Keratinocyte (primary cell): Measurements from ENCODE around the gene DNAJC2. TPM values are rescaled to one million over a fixed set of nuclear protein-coding genes. Genes with fewer than 3 reads are reported as not detected.

Experiments used
- DNase-seq: peaks from one replicate; pipeline ENCODE4 v3.0.0-alpha.2; 2011; ENCODE audit warnings: low read depth, missing footprints, low spot score
- FAIRE-seq: peaks from 2 replicates; lab custom pipeline; 2011; peaks lifted over from hg19 to GRCh38; lab: Jason Lieb, UNC
- H2AFZ ChIP-seq: 2 replicates; pipeline ENCODE4 v1.6.0; 2012; ENCODE audit warnings: low read length, control low read depth, inconsistent platforms; ENCODE audit not compliant: control insufficient read depth
- H3K27ac ChIP-seq: 2 replicates; pipeline ENCODE4 v1.5.1; 2011; ENCODE audit warnings: low read length; ENCODE audit not compliant: control insufficient read depth, insufficient read depth
- H3K27me3 ChIP-seq: 3 replicates; pipeline ENCODE4 v1.6.0; 2011; ENCODE audit warnings: low read length; ENCODE audit not compliant: control insufficient read depth, insufficient read depth; ENCODE audit errors: extremely low read depth
- H3K36me3 ChIP-seq, 2 experiments: 2 replicates in 1 of 2; 3 replicates in 1 of 2; pipeline ENCODE4 v1.5.1; 2011; ENCODE audit warnings: low read length in 2 of 2, mild to moderate bottlenecking in 1 of 2; ENCODE audit not compliant: control insufficient read depth in 2 of 2, insufficient read depth in 2 of 2; ENCODE audit errors: extremely low read depth in 1 of 2
- H3K4me1 ChIP-seq: 3 replicates; pipeline ENCODE4 v1.5.1; 2011; ENCODE audit warnings: low read length; ENCODE audit not compliant: control insufficient read depth, insufficient read depth; ENCODE audit errors: extremely low read depth
- H3K4me2 ChIP-seq: 3 replicates; pipeline ENCODE4 v1.6.0; 2011; ENCODE audit warnings: low read depth, low read length; ENCODE audit not compliant: control insufficient read depth, insufficient read depth; ENCODE audit errors: extremely low read depth
- H3K4me3 ChIP-seq, 3 experiments: fragments of 200-600 bp in 1 of 3; sonication (generic) in 1 of 3; 2 replicates in 2 of 3; 3 replicates in 1 of 3; pipeline ENCODE4 v1.5.1; 2011 to 2016; ENCODE audit warnings: low read length in 3 of 3, mild to moderate bottlenecking in 3 of 3, control low read depth in 2 of 3, inconsistent platforms in 1 of 3, low read depth in 1 of 3, mixed read lengths in 1 of 3, mixed run types in 1 of 3, moderate library complexity in 1 of 3; ENCODE audit not compliant: control insufficient read depth in 2 of 3, insufficient read depth in 2 of 3; ENCODE audit errors: extremely low read depth in 1 of 3
- H3K79me2 ChIP-seq: 2 replicates; pipeline ENCODE4 v1.6.0; 2012; ENCODE audit warnings: low read length; ENCODE audit not compliant: control insufficient read depth, insufficient read depth
- H3K9ac ChIP-seq: 3 replicates; pipeline ENCODE4 v1.6.0; 2011; ENCODE audit warnings: low read length; ENCODE audit not compliant: control insufficient read depth, insufficient read depth; ENCODE audit errors: extremely low read depth
- H3K9me1 ChIP-seq: 3 replicates; pipeline ENCODE4 v1.6.0; 2011; ENCODE audit warnings: low read length; ENCODE audit not compliant: control insufficient read depth, insufficient read depth; ENCODE audit errors: extremely low read depth
- H3K9me3 ChIP-seq: 2 replicates; pipeline ENCODE4 v1.5.1; 2012; ENCODE audit warnings: low read depth, low read length; ENCODE audit not compliant: control insufficient read depth
- H4K20me1 ChIP-seq: 3 replicates; pipeline ENCODE4 v1.6.0; 2011; ENCODE audit warnings: low read length; ENCODE audit not compliant: control insufficient read depth, insufficient read depth; ENCODE audit errors: extremely low read depth
- EZH2 ChIP-seq: IDR thresholded peaks from one replicate; pipeline ENCODE4 v1.6.1; 2012; ENCODE audit warnings: inconsistent platforms, mild to moderate bottlenecking, low read length, moderate library complexity
- dilution Hi-C: fragments of 300-500 bp; cut with MboI; formaldehyde crosslinking; loops from one replicate; pipeline ENCODE4 v1.7.0; 2020; ENCODE audit warnings: low sequenced_read_pairs; ENCODE audit not compliant: extremely low pct_ligation_motif_present
- polyA plus RNA-seq, 5 experiments: library from polyadenylated mRNA; depleted of rRNA in 3 of 5; stranded (reverse) in 3 of 5; stranded (forward) in 1 of 5; unstranded in 1 of 5; fragments of >200 nt; gene quantifications; 1 replicate in 1 of 5; 2 replicates in 3 of 5; 3 replicates in 1 of 5; pipeline versions ENCODE4 v1.2.1 to v1.2.3, GENCODE V29; 2011 to 2012; ENCODE audit warnings: missing spikeins in 2 of 5, low read depth in 1 of 5, low replicate concordance in 1 of 5
- TF ChIP-seq, protein P1 (sequence below), 3 experiments: IDR thresholded peaks in 1 of 3; conservative IDR thresholded peaks in 1 of 3; optimal IDR thresholded peaks in 1 of 3; 2 replicates in 2 of 3; 3 replicates in 1 of 3; pipeline versions ENCODE3 to v1.5.1; 2011; ENCODE audit warnings: low read length in 3 of 3, mild to moderate bottlenecking in 3 of 3, moderate library complexity in 2 of 3, control low read depth in 1 of 3, inconsistent platforms in 1 of 3; ENCODE audit not compliant: insufficient read depth in 2 of 3; ENCODE audit errors: extremely low read depth in 1 of 3

Gene DNAJC2
- polyA plus RNA-seq, 1 donor (not counting 4 experiments of a cell fraction or from before 2014, with no cell fraction given), result 25.8 TPM

GRCh38 chr7:103325744-103326143 is 18.8 kb downstream of the DNAJC2 start:
- no peak for FAIRE-seq
- no peaks in the 10 kb centered on the region for H3K4me1 ChIP-seq

GRCh38 chr7:103317009-103317408 is 27.6 kb downstream of the DNAJC2 start:
- Histone ChIP-seq H3K9me1 (no peaks in the 10 kb centered on the region), H3K27me3 (no peaks in the 10 kb centered on the region), H3K9me3 (no peaks in the 10 kb centered on the region), H3K27ac (no peak overlapping the region), H3K79me2 (no peaks in the 10 kb centered on the region), H3K4me3 (no peak overlapping the region), H3K4me1 (no peaks in the 10 kb centered on the region), H2AFZ (no peak overlapping the region), H4K20me1 (no peaks in the 10 kb centered on the region), H3K4me2 (no peak overlapping the region), H3K36me3 (peaks cover 19 to 29% of the 10 kb centered on the region in 2 experiments), H3K9ac (no peak overlapping the region)
- FAIRE-seq (no peak), DNase-seq (no peak)
- TF ChIP-seq, protein P1, sequence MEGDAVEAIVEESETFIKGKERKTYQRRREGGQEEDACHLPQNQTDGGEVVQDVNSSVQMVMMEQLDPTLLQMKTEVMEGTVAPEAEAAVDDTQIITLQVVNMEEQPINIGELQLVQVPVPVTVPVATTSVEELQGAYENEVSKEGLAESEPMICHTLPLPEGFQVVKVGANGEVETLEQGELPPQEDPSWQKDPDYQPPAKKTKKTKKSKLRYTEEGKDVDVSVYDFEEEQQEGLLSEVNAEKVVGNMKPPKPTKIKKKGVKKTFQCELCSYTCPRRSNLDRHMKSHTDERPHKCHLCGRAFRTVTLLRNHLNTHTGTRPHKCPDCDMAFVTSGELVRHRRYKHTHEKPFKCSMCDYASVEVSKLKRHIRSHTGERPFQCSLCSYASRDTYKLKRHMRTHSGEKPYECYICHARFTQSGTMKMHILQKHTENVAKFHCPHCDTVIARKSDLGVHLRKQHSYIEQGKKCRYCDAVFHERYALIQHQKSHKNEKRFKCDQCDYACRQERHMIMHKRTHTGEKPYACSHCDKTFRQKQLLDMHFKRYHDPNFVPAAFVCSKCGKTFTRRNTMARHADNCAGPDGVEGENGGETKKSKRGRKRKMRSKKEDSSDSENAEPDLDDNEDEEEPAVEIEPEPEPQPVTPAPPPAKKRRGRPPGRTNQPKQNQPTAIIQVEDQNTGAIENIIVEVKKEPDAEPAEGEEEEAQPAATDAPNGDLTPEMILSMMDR (optimal IDR thresholded peaks at IDR 0.05 in 1 of 3, IDR thresholded peaks at IDR 0.05 in 1 of 3, conservative IDR thresholded peaks at IDR 0.05 in 1 of 3; ENCODE audit: extremely low read depth in 1 of 3, insufficient read depth in 2 of 3, low read length in 3 of 3), result no peak
- TF ChIP-seq EZH2, result no peak
- dilution Hi-C loops, result no loop called here

More at GRCh38 chr7:103325744-103326143, 18.8 kb downstream of the DNAJC2 start:
- DNase-seq, result no peak
- no peaks in the 10 kb centered on the region for H4K20me1 ChIP-seq
- TF ChIP-seq, protein P1 (optimal IDR thresholded peaks at IDR 0.05 in 1 of 3, IDR thresholded peaks at IDR 0.05 in 1 of 3, conservative IDR thresholded peaks at IDR 0.05 in 1 of 3; ENCODE audit: extremely low read depth in 1 of 3, insufficient read depth in 2 of 3, low read length in 3 of 3), result no peak
- no peak for TF ChIP-seq EZH2
- H3K27me3 ChIP-seq, result no peaks in the 10 kb centered on the region
- H2AFZ ChIP-seq, result no peak overlapping the region
- H3K36me3 ChIP-seq, result peaks cover 10 to 14% of the 10 kb centered on the region in 2 experiments
- H3K9ac ChIP-seq, result no peak overlapping the region
- no peak overlapping the region for H3K4me3 ChIP-seq
- H3K79me2 ChIP-seq, result peaks cover 3% of the 10 kb centered on the region
- no peaks in the 10 kb centered on the region for H3K9me3 ChIP-seq
- dilution Hi-C loops, result no loop called here
- H3K4me2 ChIP-seq, result no peak overlapping the region
- no peak overlapping the region for H3K27ac ChIP-seq
- H3K9me1 ChIP-seq, result no peaks in the 10 kb centered on the region
